Measurements from ENCODE around the gene NRP1.

NRP1 gene

DNA sequence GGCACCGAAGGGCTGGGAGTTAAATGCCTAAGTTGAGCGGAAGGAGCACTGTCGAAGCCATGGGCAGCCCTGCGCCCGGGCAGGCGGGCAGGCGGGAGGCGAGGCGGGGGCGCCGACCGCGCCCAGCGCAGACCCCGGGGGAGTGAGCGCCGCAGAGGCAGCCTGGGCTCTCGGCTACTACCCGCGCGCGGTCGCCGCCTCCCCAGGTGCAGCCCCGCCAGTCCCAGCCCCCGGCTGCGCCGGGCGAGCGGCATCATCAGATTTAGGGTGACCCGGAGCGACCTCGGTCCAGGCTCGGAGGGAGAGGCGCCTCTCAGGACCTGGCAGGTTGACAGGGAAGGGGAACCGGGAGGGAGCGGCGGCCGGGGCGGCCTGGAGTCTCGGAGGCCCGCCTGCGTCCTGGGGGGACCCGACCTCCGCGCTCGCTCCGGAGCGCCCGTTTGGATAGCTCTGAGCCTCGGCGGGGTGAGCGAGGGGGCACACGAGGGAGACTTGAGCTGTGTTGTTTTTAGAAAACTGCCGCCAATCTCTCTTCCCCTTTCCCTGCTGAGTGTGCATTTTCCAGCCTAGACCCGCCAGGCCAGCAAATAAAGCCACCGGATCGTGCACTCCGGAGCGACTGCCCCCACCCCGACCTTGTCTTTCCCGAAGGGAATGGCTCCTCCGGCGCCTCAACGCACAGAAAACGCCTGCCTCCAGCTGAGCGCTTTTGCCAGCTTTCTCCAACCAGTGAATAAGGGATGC is 2.3 kb upstream of the NRP1 start:
- Histone ChIP-seq H3K9ac (no peak overlapping the region), H3K4me2 (ENCODE audit: low read length) (peak overlapping the region; percentile 78), H2AFZ (peak overlapping the region; percentile 62), H3K36me3 (ENCODE audit: control insufficient read depth, insufficient read depth, low read length) (no peaks in the 10 kb centered on the region), H3K4me3 (ENCODE audit: low read depth, low read length) (peak overlapping the region; percentile 46), H3K27me3 (ENCODE audit: control insufficient read depth, insufficient read depth, low read length) (no peaks in the 10 kb centered on the region), H3K27ac (peak overlapping the region; percentile 62), H3K4me1 (no peaks in the 10 kb centered on the region), H3K79me2 (no peaks in the 10 kb centered on the region), H3K9me3 (ENCODE audit: control insufficient read depth, low read length) (no peaks in the 10 kb centered on the region)
- TF ChIP-seq, protein P1, sequence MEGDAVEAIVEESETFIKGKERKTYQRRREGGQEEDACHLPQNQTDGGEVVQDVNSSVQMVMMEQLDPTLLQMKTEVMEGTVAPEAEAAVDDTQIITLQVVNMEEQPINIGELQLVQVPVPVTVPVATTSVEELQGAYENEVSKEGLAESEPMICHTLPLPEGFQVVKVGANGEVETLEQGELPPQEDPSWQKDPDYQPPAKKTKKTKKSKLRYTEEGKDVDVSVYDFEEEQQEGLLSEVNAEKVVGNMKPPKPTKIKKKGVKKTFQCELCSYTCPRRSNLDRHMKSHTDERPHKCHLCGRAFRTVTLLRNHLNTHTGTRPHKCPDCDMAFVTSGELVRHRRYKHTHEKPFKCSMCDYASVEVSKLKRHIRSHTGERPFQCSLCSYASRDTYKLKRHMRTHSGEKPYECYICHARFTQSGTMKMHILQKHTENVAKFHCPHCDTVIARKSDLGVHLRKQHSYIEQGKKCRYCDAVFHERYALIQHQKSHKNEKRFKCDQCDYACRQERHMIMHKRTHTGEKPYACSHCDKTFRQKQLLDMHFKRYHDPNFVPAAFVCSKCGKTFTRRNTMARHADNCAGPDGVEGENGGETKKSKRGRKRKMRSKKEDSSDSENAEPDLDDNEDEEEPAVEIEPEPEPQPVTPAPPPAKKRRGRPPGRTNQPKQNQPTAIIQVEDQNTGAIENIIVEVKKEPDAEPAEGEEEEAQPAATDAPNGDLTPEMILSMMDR (IDR thresholded peaks at IDR 0.05) = no peak

GRCh38 chr10:33335801-33336581 is 1.5 kb upstream of the NRP1 start:
- Histone ChIP-seq H3K4me2 (ENCODE audit: low read length) (peak overlapping the region; percentile 78), H3K9ac (no peak overlapping the region), H3K27ac (peak overlapping the region; percentile 62), H2AFZ (peak overlapping the region; percentile 64), H3K4me1 (no peaks in the 10 kb centered on the region), H3K27me3 (ENCODE audit: control insufficient read depth, insufficient read depth, low read length) (no peaks in the 10 kb centered on the region), H3K79me2 (no peaks in the 10 kb centered on the region), H3K36me3 (ENCODE audit: control insufficient read depth, insufficient read depth, low read length) (no peaks in the 10 kb centered on the region), H3K4me3 (ENCODE audit: low read depth, low read length) (peak overlapping the region; percentile 46), H3K9me3 (ENCODE audit: control insufficient read depth, low read length) (no peaks in the 10 kb centered on the region)
- TF ChIP-seq, protein P1 (IDR thresholded peaks at IDR 0.05) = no peak

DNA sequence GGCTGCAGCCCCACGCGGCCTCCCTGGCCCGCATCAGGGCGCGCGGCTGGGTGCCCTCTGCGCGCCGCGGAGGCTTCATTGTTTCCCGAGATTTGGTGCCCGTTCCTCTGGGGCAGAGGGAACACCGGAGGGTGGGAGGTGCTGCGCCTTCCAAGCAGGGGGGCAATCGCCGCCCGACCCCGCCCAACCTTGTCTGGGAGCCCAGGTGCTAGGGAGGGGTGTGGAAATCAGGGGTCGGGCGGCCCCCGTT is 1.0 kb upstream of the NRP1 start:
- Histone ChIP-seq H3K36me3 (ENCODE audit: control insufficient read depth, insufficient read depth, low read length) (no peaks in the 10 kb centered on the region), H3K9ac (no peak overlapping the region), H3K27ac (peak overlapping the region; percentile 62), H3K9me3 (ENCODE audit: control insufficient read depth, low read length) (no peaks in the 10 kb centered on the region), H3K4me3 (ENCODE audit: low read depth, low read length) (peak overlapping the region; percentile 46), H3K4me1 (no peaks in the 10 kb centered on the region), H3K4me2 (ENCODE audit: low read length) (peak overlapping the region; percentile 78), H3K79me2 (no peaks in the 10 kb centered on the region), H2AFZ (peak overlapping the region; percentile 64), H3K27me3 (ENCODE audit: control insufficient read depth, insufficient read depth, low read length) (no peaks in the 10 kb centered on the region)
- TF ChIP-seq, protein P1 (IDR thresholded peaks at IDR 0.05) = no peak

DNA sequence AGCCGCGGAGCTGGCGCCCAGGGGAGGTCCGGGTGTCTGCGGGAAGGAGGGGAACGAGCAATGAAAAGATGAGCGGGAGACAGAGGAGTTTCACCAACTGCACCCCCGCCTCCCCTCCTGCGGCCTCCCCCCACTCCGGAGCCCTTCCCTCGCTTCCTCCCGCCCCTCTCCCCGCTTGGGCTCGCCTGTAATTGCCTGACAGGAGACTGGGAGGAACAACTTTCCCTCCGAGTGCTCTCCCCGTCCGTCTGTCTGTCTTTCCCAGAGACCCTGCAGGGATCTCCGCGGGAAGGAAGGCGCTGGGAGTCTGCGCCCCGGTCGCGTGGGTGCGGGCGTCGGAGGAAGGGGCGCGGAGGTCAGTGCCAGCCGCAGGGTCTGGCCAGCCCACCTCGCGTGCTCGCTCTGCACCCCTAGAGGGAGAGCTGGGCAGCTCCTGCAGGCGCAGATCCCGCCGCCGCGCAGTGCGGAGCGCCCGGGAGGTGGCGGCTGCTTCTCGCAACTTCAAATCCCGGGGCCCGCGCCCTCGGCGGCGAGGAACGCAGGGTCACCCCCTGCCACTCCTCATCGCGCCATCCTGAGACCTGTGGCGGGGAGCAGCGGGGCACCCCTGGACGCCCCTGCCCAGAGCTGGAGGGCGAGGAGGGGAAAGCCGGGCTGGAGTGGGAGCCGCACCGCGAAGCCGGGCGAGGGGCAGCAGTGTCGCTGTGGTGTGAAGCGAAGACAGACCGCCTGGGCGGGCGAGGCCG is 511 bp upstream of the NRP1 start:
- Histone ChIP-seq H3K27ac (peak overlapping the region; percentile 62), H3K9ac (no peak overlapping the region)

More for the DNA sequence above, 511 bp upstream of the NRP1 start:
- Histone ChIP-seq H3K79me2 (no peaks in the 10 kb centered on the region), H3K9me3 (ENCODE audit: control insufficient read depth, low read length) (no peaks in the 10 kb centered on the region), H3K4me1 (no peaks in the 10 kb centered on the region), H2AFZ (peak overlapping the region; percentile 64), H3K27me3 (ENCODE audit: control insufficient read depth, insufficient read depth, low read length) (no peaks in the 10 kb centered on the region), H3K4me2 (ENCODE audit: low read length) (peak overlapping the region; percentile 78), H3K36me3 (ENCODE audit: control insufficient read depth, insufficient read depth, low read length) (no peaks in the 10 kb centered on the region), H3K4me3 (ENCODE audit: low read depth, low read length) (peak overlapping the region; percentile 46)
- TF ChIP-seq, protein P1 (IDR thresholded peaks at IDR 0.05) = peak; percentile 14

All from parathyroid adenoma (tissue), 2 donors.